HG03039 (cell line): ENCODE measurements around the gene PRXL2A.
A peak's percentile ranks its signal among the peaks of the same experiment; 100 is the strongest.
"Not testable (repeated sequence)": the region's sequence is repeated elsewhere in the genome, so short reads cannot be mapped to it uniquely, and the experiment has no call there.

Experiments used
- ATAC-seq: cut with Tn5 transposase; IDR thresholded peaks from one replicate; pipeline ENCODE4 v1.9.1; 2021; ENCODE audit warnings: mild to moderate bottlenecking, moderate library complexity; ENCODE audit not compliant: unreplicated experiment

The PRXL2A gene

GRCh38 chr10:80408242-80409101 is at the start of gene PRXL2A:
TSS of gene PRXL2A (plus strand) at chr10:80408551. CDS start at chr10:80420468, 11,917 bp downstream.
- peak; percentile 94 for ATAC-seq

GRCh38 chr10:80358925-80359324 is 49.4 kb upstream of the PRXL2A start:
- ATAC-seq, result not testable (repeated sequence)

GRCh38 chr10:80359644-80360043 is 48.7 kb upstream of the PRXL2A start:
- no peak for ATAC-seq

GRCh38 chr10:80365510-80365909 is 42.8 kb upstream of the PRXL2A start:
- no peak for ATAC-seq

GRCh38 chr10:80371467-80371866 is 36.9 kb upstream of the PRXL2A start:
- no peak for ATAC-seq

- ATAC-seq, result no peak
These were observed 35.7 kb upstream of the PRXL2A start for GRCh38 chr10:80372675-80373074.

- no peak for ATAC-seq
These were observed 34.8 kb upstream of the PRXL2A start for GRCh38 chr10:80373502-80373901.

- no peak for ATAC-seq
These were observed 28.6 kb upstream of the PRXL2A start for GRCh38 chr10:80379701-80380100.

GRCh38 chr10:80380185-80380584 is 28.2 kb upstream of the PRXL2A start:
- no peak for ATAC-seq

GRCh38 chr10:80382989-80383388 is 25.4 kb upstream of the PRXL2A start:
- no peak for ATAC-seq

GRCh38 chr10:80390740-80391139 is 17.6 kb upstream of the PRXL2A start:
- ATAC-seq, result no peak

GRCh38 chr10:80392250-80392649 is 16.1 kb upstream of the PRXL2A start:
- no peak for ATAC-seq

GRCh38 chr10:80394358-80394916 is 13.9 kb upstream of the PRXL2A start:
- ATAC-seq, result no peak

GRCh38 chr10:80397014-80397413 is 11.3 kb upstream of the PRXL2A start:
- ATAC-seq, result no peak

GRCh38 chr10:80400136-80400804 is 8.1 kb upstream of the PRXL2A start:
- no peak for ATAC-seq

- ATAC-seq, result no peak
These were observed 3.3 kb upstream of the PRXL2A start for GRCh38 chr10:80405035-80405434.

- ATAC-seq, result no peak
These were observed 2.7 kb upstream of the PRXL2A start for GRCh38 chr10:80405626-80406025.

- no peak for ATAC-seq
These were observed 2.1 kb upstream of the PRXL2A start for GRCh38 chr10:80406204-80406603.

GRCh38 chr10:80407812-80408241 is 524 bp upstream of the PRXL2A start:
- ATAC-seq, result peak; percentile 20

- no peak for ATAC-seq
These were observed 770 bp downstream of the PRXL2A start for GRCh38 chr10:80409121-80409520.

GRCh38 chr10:80410122-80410521 is 1.8 kb downstream of the PRXL2A start:
- ATAC-seq, result no peak
